Hematopoietic multipotent progenitor cell (in vitro differentiated cells): ENCODE results near the gene S100A5. TPM values are rescaled to one million over a fixed set of nuclear protein-coding genes. Genes with fewer than 3 reads are reported as not detected.
"Not testable (repeated sequence)": the region's sequence is repeated elsewhere in the genome, so short reads cannot be mapped to it uniquely, and the experiment has no call there.

ENCODE experiments used
- DNase-seq, 3 donors: peaks; one replicate each; pipeline ENCODE4 v3.0.0-alpha.2; 2011 to 2015; ENCODE audit warnings: low read depth in 2 of 3, low spot score in 2 of 3
- total RNA-seq: library from RNA; depleted of rRNA; stranded (reverse); fragments of >200 nt; gene quantifications from one replicate; pipeline ENCODE4 v1.2.3, GENCODE V29; 2012

Gene S100A5, protein sequence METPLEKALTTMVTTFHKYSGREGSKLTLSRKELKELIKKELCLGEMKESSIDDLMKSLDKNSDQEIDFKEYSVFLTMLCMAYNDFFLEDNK
- total RNA-seq: 0.27 TPM

GRCh38 chr1:153540394-153541361, at the start of gene S100A5:
Gene S100A5, minus strand, starts transcription at chr1:153540934. Its CDS starts 743 bp downstream, at chr1:153540191.
- DNase-seq: peak in 2 of 3 donors; percentile 70 to 76

- no peak for DNase-seq
Measured at GRCh38 chr1:153588482-153588881, 47.7 kb upstream of the S100A5 start.

DNA sequence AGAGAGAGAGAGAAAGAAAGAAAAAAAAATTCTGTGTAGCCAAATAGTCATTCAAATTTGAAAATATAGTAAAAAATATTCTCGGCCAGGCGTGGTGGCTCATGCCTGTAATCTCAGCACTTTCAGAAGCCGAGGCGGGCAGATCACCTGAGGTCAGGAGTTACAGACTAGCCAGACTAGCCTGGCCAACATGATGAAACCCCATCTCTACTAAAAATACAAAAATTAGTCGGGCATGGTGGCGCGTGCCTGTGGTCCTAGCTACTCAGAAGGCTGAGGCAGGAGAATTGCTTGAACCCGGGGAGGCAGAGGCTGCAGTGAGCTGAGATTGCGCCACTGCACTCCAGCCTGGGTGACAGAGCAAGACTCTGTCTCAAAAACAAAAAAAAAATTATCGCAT, 47.3 kb upstream of the S100A5 start:
- not testable (repeated sequence) for DNase-seq

GRCh38 chr1:153587314-153587713, 46.6 kb upstream of the S100A5 start:
- no peak for DNase-seq

DNA sequence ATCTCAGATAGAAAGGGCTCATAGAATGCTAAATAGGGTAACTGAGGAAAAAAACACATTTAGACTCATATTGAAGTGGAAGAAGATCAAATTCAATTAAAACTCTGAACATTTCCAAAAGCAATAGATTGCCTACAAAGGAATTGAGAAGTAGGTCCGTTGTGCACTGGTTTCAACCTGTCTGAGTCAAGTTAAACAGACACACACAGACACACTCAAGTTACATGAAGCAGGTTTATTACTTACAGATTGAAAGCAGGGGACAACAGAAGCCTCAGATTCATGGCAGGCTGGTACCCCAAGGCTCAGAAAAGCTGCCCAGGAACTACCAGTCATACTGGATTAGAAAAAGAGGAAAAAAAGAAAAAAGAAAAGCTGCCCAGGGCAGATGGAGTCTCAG, 45.6 kb upstream of the S100A5 start:
- no peak for DNase-seq

DNA sequence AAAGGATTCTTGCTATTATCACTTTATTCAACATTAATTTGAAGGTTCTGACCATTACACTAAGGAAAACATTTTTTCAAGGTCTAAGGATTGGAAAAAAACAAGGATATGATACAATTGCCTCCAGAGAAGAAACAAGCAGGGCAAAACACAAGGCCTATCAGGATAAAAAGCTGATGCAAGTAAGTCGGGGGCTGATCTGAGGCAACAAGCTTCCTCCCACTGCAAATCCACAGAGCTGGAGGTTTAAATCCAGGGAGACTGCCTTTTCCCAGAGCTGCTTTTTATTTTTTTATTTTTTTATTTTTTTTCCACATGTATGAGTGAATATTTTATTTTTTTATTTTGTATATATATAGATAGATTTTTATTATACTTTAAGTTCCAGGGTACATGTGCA, 44.3 kb upstream of the S100A5 start:
- DNase-seq: no peak

DNA sequence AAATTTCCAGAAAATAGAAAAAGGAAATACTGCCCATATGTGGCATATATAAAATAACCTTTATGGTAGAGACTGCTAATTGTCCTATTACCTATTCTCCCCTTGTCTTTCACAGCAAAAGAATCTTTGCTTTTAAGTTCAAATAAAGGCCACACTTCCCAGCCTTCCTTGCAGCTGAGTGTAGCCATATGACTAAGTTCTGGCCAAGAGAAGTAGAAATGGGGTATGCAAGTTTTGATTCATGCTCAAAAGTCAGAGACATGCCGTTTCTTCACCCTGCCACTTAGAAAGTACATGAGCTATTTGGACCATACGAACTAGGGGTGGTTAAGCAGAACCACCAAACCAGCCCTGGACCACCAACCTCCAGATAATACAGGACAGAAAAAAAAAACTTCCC, 43.2 kb upstream of the S100A5 start:
- DNase-seq: no peak

GRCh38 chr1:153583514-153583913, 42.8 kb upstream of the S100A5 start:
- not testable (repeated sequence) for DNase-seq

DNA sequence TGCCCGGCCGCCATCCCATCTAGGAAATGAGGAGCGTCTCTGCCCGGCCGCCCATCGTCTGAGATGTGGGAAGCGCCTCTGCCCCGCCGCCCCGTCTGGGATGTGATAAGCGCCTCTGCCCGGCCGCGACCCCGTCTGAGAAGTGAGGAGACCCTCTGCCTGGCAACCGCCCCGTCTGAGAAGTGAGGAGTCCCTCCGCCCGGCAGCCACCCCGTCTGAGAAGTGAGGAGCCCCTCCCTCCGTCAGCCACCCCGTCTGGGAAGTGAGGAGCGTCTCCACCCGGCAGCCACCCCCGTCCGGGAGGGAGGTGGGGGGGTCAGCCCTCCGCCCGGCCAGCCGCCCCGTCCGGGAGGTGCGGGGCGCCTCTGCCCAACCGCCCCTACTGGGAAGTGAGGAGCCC, 42.1 kb upstream of the S100A5 start:
- DNase-seq: not testable (repeated sequence)

DNA sequence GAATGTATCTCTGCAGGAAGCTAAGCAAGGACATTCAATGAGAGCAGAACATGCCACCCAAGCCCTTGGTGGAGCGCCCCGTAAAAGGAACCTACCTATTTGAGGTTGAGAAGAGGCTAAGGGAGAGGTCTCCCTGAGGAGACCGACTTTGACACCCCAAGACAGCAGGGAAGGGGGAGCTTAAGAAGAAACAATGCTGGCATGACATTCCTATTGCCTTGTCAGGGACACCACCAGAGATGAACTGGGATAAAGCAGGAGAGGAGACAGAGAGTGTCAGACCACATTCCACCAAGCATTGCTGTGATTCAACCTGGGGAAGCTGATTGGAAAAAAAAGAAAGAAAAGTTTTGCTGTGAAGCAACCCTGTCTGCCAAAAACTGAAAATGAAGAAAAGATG, 38.2 kb upstream of the S100A5 start:
- DNase-seq: no peak

GRCh38 chr1:153578490-153578889, 37.8 kb upstream of the S100A5 start:
- DNase-seq: no peak

GRCh38 chr1:153577624-153578051, 36.9 kb upstream of the S100A5 start:
- no peak for DNase-seq

GRCh38 chr1:153577138-153577537, 36.4 kb upstream of the S100A5 start:
- no peak for DNase-seq

DNA sequence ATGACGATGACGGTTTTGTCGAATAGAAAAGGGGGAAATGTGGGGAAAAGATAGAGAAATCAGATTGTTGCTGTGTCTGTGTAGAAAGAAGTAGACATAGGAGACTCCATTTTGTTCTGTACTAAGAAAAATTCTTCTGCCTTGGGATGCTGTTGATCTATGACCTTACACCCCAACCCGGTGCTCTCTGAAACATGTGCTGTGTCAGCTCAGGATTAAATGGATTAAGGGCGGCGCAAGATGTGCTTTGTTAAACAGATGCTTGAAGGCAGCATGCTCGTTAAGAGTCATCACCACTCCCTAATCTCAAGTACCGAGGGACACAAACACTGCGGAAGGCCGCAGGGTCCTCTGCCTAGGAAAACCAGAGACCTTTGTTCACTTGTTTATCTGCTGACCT, 34.8 kb upstream of the S100A5 start:
- not testable (repeated sequence) for DNase-seq

DNA sequence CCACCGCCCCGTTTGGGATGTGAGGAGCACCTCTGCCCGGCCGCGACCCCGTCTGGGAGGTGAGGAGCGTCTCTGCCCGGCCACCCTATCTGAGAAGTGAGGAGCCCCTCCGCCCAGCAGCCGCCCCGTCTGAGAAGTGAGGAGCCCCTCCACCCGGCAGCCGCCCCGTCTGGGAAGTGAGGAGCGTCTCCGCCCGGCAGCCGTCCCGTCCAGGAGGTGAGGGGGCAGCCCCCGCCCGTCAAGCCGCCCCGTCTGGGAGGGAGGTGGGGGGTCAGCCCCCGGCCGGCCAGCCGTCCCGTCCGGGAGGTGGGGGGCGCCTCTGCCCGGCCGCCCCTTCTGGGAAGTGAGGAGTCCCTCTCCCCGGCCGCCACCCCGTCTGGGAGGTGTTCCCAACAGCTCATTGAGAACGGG, 34.4 kb upstream of the S100A5 start:
- DNase-seq: not testable (repeated sequence)

DNA sequence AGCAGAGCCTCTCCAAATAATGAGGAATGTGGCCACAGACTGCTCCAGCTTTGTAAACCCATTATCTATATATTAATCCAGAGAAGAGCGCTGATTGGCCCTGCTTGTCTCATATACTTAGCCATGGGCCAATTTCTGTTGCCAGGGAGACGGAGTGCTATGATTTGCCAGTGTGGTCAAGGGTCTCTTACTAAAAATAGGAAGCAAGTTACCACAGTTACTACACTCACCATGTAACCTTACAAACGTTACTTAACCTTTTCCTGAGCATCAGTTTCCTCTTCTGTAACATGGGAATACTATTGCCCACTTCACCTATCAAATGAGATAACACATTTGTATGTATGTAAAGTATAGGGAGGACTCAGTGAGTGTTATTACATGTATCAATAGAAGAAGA, 32.6 kb upstream of the S100A5 start:
- peak in 1 of 3 donors; percentile 49 for DNase-seq

- peak in 2 of 3 donors; percentile 81 to 87 for DNase-seq
Measured at GRCh38 chr1:153572569-153573015, 31.9 kb upstream of the S100A5 start.

DNA sequence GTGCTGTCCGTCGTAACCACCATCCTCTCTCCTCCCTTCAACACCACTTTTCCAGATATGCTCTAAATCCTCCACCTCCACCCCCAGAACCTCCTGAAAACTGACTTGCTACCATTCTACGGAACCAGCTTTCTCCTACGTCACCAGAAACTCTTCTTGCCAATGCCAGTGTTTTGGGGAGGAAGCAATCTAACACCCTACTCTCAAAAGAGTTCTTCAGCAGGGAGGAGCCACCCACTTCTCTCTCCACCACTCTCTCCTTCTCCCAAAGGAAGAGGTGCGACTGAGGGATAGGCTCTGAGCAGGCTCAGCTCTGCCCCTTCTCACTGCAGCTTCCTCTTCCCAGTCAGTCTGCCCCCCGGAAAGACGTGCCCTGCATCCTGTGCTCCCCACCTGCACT, 31.0 kb upstream of the S100A5 start:
- no peak for DNase-seq

DNA sequence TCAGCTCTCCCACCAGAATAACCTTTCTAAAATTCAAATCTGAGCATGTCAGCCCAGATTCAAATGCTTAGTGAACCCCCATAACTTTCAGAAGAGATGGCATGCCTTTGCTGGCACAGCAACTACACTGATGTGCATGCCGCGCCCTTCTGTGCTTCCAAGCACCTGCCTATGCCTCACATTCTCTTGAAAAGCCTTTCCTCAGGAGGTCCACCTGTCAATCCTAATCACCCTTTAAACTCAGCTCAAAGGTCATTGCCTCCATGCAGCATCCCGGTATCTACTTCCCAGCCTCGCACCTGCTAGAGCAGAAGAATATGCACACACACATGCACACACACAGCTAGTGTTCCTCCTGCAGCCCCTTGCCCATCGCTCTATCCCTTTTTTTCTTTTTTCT, 30.1 kb upstream of the S100A5 start:
- no peak for DNase-seq

- DNase-seq: no peak
Measured at GRCh38 chr1:153569465-153569864, 28.7 kb upstream of the S100A5 start.

DNA sequence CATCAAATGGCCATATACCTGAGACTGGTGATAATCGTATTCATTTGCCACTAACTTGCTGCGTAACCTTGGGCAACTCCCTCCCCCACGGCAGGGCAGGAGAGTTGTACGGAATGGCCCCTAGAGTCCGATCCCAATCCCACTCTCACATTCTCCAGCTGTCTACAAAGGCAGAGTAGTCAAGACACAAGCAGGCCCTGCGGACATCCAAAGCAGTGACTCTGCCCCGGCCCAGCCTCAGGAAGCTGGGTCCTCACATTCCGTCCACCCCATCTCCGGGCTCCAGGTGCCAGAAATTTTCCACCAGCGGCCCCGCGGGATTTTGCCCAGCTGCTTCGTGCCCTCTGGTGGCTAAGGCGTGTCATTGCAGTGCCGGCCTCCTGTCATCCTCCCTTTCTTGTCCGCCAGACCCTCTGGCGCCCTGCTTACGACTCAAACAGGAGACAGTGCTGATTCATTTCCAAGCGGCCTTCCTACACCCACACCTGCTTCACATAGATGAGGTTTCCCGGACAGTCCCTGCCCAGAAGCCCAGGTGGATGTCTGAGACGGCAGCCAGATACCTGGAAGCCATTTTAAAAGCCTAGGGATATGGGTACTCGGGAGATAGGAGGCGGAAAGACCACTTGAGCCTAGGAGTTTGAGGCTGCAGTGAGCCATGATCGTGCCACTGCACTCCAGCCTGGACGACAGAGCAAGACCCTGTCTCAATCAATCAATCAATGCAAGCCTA, 27.8 kb upstream of the S100A5 start:
- peak; percentile 59 to 85 (median 84) for DNase-seq
